ENCODE measurements around the gene KDM6B.

KDM6B gene

DNA sequence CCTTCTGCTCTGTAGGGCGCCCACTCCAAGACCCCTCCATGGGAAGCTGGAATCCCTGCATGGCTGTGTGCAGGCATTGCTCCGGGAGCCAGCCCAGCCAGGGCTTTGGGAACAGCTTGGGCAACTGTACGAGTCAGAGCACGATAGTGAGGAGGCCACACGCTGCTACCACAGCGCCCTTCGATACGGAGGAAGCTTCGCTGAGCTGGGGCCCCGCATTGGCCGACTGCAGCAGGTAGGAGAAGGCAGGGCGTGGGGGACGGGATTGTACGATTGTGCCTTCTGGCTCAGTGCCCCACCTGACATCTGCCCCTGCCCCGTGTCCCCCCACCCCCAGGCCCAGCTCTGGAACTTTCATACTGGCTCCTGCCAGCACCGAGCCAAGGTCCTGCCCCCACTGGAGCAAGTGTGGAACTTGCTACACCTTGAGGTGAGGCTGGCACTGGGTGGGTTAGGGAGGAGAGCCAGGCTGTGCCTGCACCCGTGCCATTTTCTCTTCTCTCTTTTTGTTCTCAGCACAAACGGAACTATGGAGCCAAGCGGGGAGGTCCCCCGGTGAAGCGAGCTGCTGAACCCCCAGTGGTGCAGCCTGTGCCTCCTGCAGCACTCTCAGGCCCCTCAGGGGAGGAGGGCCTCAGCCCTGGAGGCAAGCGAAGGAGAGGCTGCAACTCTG, 12.2 kb downstream of the KDM6B start:
- no peak for TF ChIP-seq CTCF (IDR thresholded peaks at IDR 0.05; ENCODE audit: insufficient read depth, missing control alignments)
- FAIRE-seq (no peak), DNase-seq (ENCODE audit: insufficient read length, low spot score) (no peak)

GRCh38 chr17:7846765-7847661, 13.0 kb downstream of the KDM6B start:
- FAIRE-seq: no peak
- TF ChIP-seq CTCF (IDR thresholded peaks at IDR 0.05; ENCODE audit: insufficient read depth, missing control alignments): no peak

DNA sequence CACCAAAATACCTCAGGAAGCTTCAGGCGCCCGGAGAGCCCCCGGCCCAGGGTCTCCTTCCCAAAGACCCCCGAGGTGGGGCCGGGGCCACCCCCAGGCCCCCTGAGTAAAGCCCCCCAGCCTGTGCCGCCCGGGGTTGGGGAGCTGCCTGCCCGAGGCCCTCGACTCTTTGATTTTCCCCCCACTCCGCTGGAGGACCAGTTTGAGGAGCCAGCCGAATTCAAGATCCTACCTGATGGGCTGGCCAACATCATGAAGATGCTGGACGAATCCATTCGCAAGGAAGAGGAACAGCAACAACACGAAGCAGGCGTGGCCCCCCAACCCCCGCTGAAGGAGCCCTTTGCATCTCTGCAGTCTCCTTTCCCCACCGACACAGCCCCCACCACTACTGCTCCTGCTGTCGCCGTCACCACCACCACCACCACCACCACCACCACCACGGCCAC, 14.1 kb downstream of the KDM6B start:
- FAIRE-seq: no peak
- DNase-seq (ENCODE audit: insufficient read length, low spot score): no peak
- TF ChIP-seq CTCF (IDR thresholded peaks at IDR 0.05; ENCODE audit: insufficient read depth, missing control alignments): no peak

More at GRCh38 chr17:7846765-7847661, 13.0 kb downstream of the KDM6B start:
- no peak for DNase-seq (ENCODE audit: insufficient read length, low spot score)

- no peak for TF ChIP-seq CTCF (IDR thresholded peaks at IDR 0.05; ENCODE audit: insufficient read depth, missing control alignments)
- FAIRE-seq: no peak
These were observed 14.7 kb downstream of the KDM6B start for GRCh38 chr17:7848739-7849129.

GRCh38 chr17:7849130-7849750, 15.2 kb downstream of the KDM6B start:
- FAIRE-seq (no peak), DNase-seq (ENCODE audit: insufficient read length, low spot score) (peak; percentile 7)
- no peak for TF ChIP-seq CTCF (IDR thresholded peaks at IDR 0.05; ENCODE audit: insufficient read depth, missing control alignments)

More at GRCh38 chr17:7848739-7849129, 14.7 kb downstream of the KDM6B start:
- DNase-seq (ENCODE audit: insufficient read length, low spot score): no peak

GRCh38 chr17:7849751-7850504, 15.9 kb downstream of the KDM6B start:
- FAIRE-seq: no peak
- peak; percentile 1 for DNase-seq (ENCODE audit: insufficient read length, low spot score)
- no peak for TF ChIP-seq CTCF (IDR thresholded peaks at IDR 0.05; ENCODE audit: insufficient read depth, missing control alignments)

Measured in D721Med (cell line).